Measurements from ENCODE around the gene ANKEF1.

Gene ANKEF1

DNA sequence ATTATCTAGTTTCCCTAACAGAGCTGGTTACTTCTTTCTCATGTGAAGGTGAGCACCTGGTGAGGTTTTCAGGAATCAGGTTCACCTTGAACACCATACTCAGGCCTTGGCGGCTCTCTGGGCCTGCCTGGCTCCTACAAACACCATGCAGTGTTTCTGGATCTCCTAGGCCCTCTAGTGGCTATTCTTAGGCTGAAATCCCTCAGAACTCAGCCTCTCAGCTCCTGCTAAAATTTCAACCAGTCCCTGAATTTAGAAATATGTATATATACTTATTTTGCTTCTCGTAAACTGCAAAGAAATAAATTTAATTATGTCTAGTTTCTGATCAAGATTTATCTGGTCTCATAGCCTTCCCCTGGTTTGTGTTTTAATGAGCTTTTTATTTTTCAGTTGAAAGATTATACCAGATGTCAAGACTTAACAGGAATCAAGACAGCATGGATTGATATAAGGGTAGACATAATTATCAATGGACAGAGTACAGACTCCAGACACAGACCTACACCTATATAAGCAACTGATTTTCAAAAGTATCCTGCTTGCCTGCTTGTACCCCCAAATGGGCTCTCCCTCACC lies 55.9 kb downstream of the ANKEF1 start:
- DNase-seq, result no peak

DNA sequence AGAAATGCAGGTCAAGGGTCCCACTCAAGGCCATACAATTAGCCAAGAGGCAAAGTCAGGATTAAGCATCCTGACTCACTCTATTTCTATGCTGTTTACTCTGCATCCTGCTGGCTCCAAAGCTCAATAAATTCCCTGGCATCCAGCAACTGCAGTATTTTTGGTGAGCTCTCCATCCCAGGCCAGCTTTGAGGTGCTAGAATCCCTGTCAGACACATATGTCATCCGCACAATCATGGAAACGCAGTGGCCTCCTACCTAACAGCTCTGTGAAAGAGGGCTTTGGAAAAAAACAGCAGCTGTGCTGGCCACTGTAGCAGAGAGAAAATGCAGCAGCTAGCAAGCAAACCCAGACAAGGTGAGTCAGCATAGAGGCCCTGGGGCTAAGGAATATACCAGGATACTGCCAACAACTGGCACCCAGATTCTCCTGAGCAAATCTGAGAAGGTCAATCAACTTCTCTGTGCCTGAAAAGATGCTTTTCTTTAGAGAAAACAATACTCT lies 58.4 kb downstream of the ANKEF1 start:
- no peak for DNase-seq

DNA sequence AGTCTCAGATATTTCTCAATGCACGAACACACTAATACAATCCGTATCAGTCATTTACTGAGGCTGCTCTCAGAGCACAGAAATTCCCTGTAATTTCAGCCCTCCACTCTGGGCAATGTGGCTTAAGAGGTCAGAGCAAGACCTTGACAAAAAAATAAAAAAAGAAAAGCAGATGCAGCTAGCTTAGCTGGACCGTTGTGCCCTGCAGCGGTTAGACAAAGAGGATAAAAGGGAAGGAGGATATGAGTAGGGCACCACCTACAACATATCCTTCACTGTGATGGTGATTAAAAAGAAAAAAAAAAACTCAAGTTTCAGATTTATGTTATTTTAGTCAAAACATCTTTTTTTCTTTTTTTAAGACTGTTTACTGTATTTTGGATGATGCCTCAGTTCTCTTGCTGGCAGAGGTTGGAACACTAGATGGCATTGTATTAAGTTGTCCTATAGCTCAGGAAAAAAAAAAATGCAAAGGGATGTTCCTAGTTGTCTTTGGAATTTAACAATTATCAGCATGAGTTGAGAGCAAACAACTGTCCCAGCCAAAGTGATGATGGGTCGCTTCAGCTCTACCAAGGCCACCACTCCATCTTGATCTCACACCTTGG lies 59.9 kb downstream of the ANKEF1 start:
- no peak for DNase-seq

DNA sequence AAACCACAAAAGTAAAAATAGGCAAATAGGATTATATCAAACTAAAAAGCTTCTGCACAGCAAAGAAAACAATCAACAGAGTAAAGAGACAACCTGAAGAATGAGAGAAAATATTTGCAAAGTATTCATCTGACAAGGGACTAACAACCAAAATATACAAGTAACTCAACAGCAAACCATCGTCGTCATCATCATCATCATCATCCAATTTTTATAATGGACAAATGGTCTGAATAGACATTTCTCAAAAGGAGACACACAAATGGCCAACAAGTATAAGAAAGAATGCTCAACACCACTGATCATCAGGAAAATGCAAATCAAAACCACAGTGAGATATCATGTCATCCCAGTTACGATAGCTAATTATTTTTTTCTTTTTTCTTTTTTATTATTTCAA lies 62.0 kb downstream of the ANKEF1 start:
- DNase-seq, result no peak

DNA sequence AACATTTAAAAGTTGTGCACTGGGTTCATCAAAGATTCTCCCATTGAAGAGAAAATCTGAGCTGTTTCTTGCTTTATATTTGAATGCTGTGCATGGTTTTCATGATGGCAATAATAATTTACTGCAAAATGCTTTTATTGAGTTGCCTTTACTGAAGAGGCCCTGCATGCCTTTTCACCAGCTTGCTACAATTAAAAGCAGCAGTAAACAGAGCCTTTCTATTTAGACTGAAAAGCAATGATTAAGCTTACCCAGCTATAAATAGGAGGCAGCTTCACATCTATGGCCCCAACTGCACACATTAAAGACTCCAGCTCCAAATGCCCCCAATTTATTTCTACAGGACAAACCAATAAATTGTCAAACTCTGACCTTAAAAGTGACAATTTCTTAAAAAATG lies 70.3 kb downstream of the ANKEF1 start:
- no peak for DNase-seq

Data from 8988T (cell line).